ENCODE results near the gene GCLC.

GRCh38 chr6:53513519-53513966 is 31.4 kb downstream of the GCLC start:
- no peak for TF ChIP-seq CTCF (IDR thresholded peaks at IDR 0.05 in 8 of 11, conservative IDR thresholded peaks at IDR 0.05 in 3 of 11)
- no peak for TF ChIP-seq POLR2AphosphoS5 (IDR thresholded peaks at IDR 0.05)

All from spleen (tissue), 7 donors.